SU-DHL-6 (cell line): ENCODE data around the gene MYH15.

ENCODE experiments used
- H2AFZ ChIP-seq: fragments of 200-600 bp; sonication (generic); 2 replicates; pipeline ENCODE4 v1.6.1; 2014; ENCODE audit warnings: low read depth, mild to moderate bottlenecking, moderate library complexity, mixed read lengths, antibody characterized with exemption, low read length; ENCODE audit not compliant: severe bottlenecking
- H3F3A ChIP-seq: fragments of 200-600 bp; shearing (Covaris generic); 2 replicates; pipeline ENCODE4 v1.6.0; 2016; ENCODE audit warnings: antibody characterized with exemption, mild to moderate bottlenecking; ENCODE audit not compliant: insufficient read depth
- H3K27ac ChIP-seq: fragments of 200-600 bp; sonication (generic); 2 replicates; pipeline ENCODE4 v1.5.1; 2016; ENCODE audit warnings: low read depth, mild to moderate bottlenecking, low read length, moderate library complexity, mixed read lengths
- H3K27me3 ChIP-seq: fragments of 200-600 bp; sonication (generic), shearing (Covaris generic); 2 replicates; pipeline ENCODE4 v1.6.0; 2014; ENCODE audit warnings: mild to moderate bottlenecking, low read length
- H3K36me3 ChIP-seq: fragments of 200-600 bp; sonication (generic); 2 replicates; pipeline ENCODE4 v1.6.1; 2014; ENCODE audit warnings: mild to moderate bottlenecking, low read length, mixed read lengths
- H3K4me2 ChIP-seq: fragments of 300-600, 200-600 bp; shearing (Covaris generic), sonication (generic); 2 replicates; pipeline ENCODE4 v1.6.0; 2014; ENCODE audit warnings: low read length, low read depth, mild to moderate bottlenecking; ENCODE audit not compliant: poor library complexity, severe bottlenecking
- H3K4me3 ChIP-seq: fragments of 200-600 bp; sonication (generic); 2 replicates; pipeline ENCODE4 v1.5.1; 2014; ENCODE audit warnings: antibody characterized with exemption, low read length, mild to moderate bottlenecking, mixed read lengths; ENCODE audit not compliant: insufficient read depth, poor library complexity, severe bottlenecking
- H3K79me2 ChIP-seq: fragments of 200-600 bp; sonication (generic); 2 replicates; pipeline ENCODE4 v1.6.1; 2014; ENCODE audit warnings: mild to moderate bottlenecking, low read length, moderate library complexity; ENCODE audit not compliant: insufficient read depth
- H3K9ac ChIP-seq: fragments of 200-600 bp; sonication (generic); 2 replicates; pipeline ENCODE4 v1.7.0; 2014; ENCODE audit warnings: mild to moderate bottlenecking, low read length
- H3K9me2 ChIP-seq: fragments of 200-600 bp; sonication (generic); replicated peaks from 2 replicates; pipeline ENCODE4 v1.6.1; 2014; ENCODE audit warnings: low read length; ENCODE audit not compliant: insufficient read depth
- H3K9me3 ChIP-seq: fragments of 200-600 bp; sonication (generic); 2 replicates; pipeline ENCODE4 v1.6.1; 2014; ENCODE audit warnings: low read length, mixed read lengths; ENCODE audit not compliant: insufficient read depth
- H4K20me1 ChIP-seq: fragments of 200-600 bp; sonication (generic); 2 replicates; pipeline ENCODE4 v1.6.1; 2014; ENCODE audit warnings: low read depth, mild to moderate bottlenecking, antibody characterized with exemption, low read length, moderate library complexity, mixed read lengths
- CTCF ChIP-seq: fragments of 200-600 bp; sonication (generic); IDR thresholded peaks from one replicate; pipeline ENCODE4 v1.5.1; 2017; ENCODE audit warnings: antibody characterized with exemption, mild to moderate bottlenecking, low read length, moderate library complexity; ENCODE audit not compliant: insufficient read depth, poor library complexity, severe bottlenecking
- EZH2phosphoT487 ChIP-seq: fragments of 200-600 bp; sonication (generic), shearing (Covaris generic); conservative IDR thresholded peaks from 2 replicates; pipeline ENCODE4 v1.6.1; 2018; ENCODE audit warnings: mild to moderate bottlenecking, antibody characterized with exemption, low read length, moderate library complexity, mixed read lengths

Gene MYH15

GRCh38 chr3:108495717-108496116 is 14.7 kb downstream of the MYH15 start:
- no peaks in the 10 kb centered on the region for H3K9me2 ChIP-seq

GRCh38 chr3:108494906-108495531 is 15.4 kb downstream of the MYH15 start:
- Histone ChIP-seq H3F3A (no peaks in the 10 kb centered on the region), H3K36me3 (no peaks in the 10 kb centered on the region), H3K4me3 (no peak overlapping the region), H3K9me2 (no peaks in the 10 kb centered on the region), H2AFZ (no peak overlapping the region), H4K20me1 (no peaks in the 10 kb centered on the region), H3K9ac (no peak overlapping the region), H3K27me3 (no peaks in the 10 kb centered on the region), H3K79me2 (no peaks in the 10 kb centered on the region), H3K9me3 (no peaks in the 10 kb centered on the region), H3K27ac (no peak overlapping the region), H3K4me2 (no peak overlapping the region)
- no peak for TF ChIP-seq CTCF
- TF ChIP-seq EZH2phosphoT487: no peak

More at GRCh38 chr3:108495717-108496116, 14.7 kb downstream of the MYH15 start:
- Histone ChIP-seq H4K20me1 (no peaks in the 10 kb centered on the region), H3K4me3 (no peak overlapping the region), H3K27me3 (no peaks in the 10 kb centered on the region), H3K9ac (no peak overlapping the region), H3K27ac (no peak overlapping the region), H3F3A (no peaks in the 10 kb centered on the region), H3K36me3 (no peaks in the 10 kb centered on the region), H3K79me2 (no peaks in the 10 kb centered on the region), H2AFZ (no peak overlapping the region), H3K4me2 (no peak overlapping the region), H3K9me3 (no peaks in the 10 kb centered on the region)
- TF ChIP-seq EZH2phosphoT487: no peak
- TF ChIP-seq CTCF: no peak

- Histone ChIP-seq H3K9me3 (no peaks in the 10 kb centered on the region), H3K36me3 (no peaks in the 10 kb centered on the region), H3F3A (no peaks in the 10 kb centered on the region), H3K27ac (no peak overlapping the region), H3K9me2 (no peaks in the 10 kb centered on the region), H3K9ac (no peak overlapping the region), H3K79me2 (no peaks in the 10 kb centered on the region), H3K27me3 (no peaks in the 10 kb centered on the region), H4K20me1 (no peaks in the 10 kb centered on the region), H3K4me3 (no peak overlapping the region), H2AFZ (no peak overlapping the region), H3K4me2 (no peak overlapping the region)
- TF ChIP-seq CTCF: no peak
- no peak for TF ChIP-seq EZH2phosphoT487
Observed at GRCh38 chr3:108493862-108494261, 16.5 kb downstream of the MYH15 start.
